ENCODE results near the gene GNPTG.

- no peak for TF ChIP-seq TCF12 (IDR thresholded peaks at IDR 0.05)
- no peak for TF ChIP-seq TCF12 (CRISPR knock-in tag; IDR thresholded peaks at IDR 0.05)
- no peak for TF ChIP-seq CTCF (CRISPR knock-in tag; IDR thresholded peaks at IDR 0.05)
- TF ChIP-seq ZBTB26 (CRISPR knock-in tag; IDR thresholded peaks at IDR 0.05; ENCODE audit: borderline replicate concordance): no peak
- TF ChIP-seq CENPBD1 (CRISPR knock-in tag; IDR thresholded peaks at IDR 0.05; ENCODE audit: borderline replicate concordance, low read depth): no peak
- TF ChIP-seq PRDM15 (CRISPR knock-in tag; IDR thresholded peaks at IDR 0.05): no peak
- TF ChIP-seq ZNF782 (CRISPR knock-in tag; IDR thresholded peaks at IDR 0.05; ENCODE audit: borderline replicate concordance): no peak
- no peak for TF ChIP-seq DNMT1 (CRISPR knock-in tag; IDR thresholded peaks at IDR 0.05)
These were observed 5.9 kb upstream of the GNPTG start for GRCh38 chr16:1345651-1346421.
